ENCODE measurements around the gene CHN2.

DNA sequence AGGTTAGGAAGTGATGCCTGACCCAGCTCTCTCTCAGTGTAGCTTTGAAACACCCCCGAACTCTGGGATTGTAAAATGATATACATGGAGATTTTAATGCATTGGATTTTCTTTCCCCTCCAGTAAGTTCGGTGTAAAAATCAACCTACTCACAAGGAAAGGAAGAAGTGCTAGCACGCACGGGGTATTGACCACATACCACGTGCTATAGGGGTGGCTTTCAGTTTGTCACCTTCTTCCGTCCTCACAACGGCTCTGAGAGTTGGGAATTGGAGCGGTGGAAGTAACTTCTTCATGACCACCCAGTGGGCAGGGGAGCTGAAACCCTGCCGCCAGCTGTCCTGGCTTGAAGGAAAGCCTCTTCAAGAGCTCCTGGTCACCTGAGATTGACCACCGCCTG lies 219.6 kb downstream of the CHN2 start:
- TF ChIP-seq POLR2AphosphoS5 (IDR thresholded peaks at IDR 0.05; ENCODE audit: low read depth, low read length) (no peak), POLR2A (IDR thresholded peaks at IDR 0.05; ENCODE audit: low read depth, low read length) (no peak), SPI1 (IDR thresholded peaks at IDR 0.05; ENCODE audit: low read depth, low read length) (no peak)
